Measurements from ENCODE around the gene STN1.
A peak's percentile ranks its signal among the peaks of the same experiment; 100 is the strongest.

The STN1 gene

GRCh38 chr10:103918053-103918846 is at the start of gene STN1:
Gene STN1, minus strand, starts transcription at chr10:103918184. Its CDS starts 590 bp downstream, at chr10:103917594.
- peak; percentile 96 for FAIRE-seq

GRCh38 chr10:103967448-103968071 is 49.6 kb upstream of the STN1 start:
- DNase-seq (ENCODE audit: extremely low spot score, insufficient read length, low read depth), result no peak
- peak; percentile 73 for FAIRE-seq

More at GRCh38 chr10:103918053-103918846, at the start of gene STN1:
- DNase-seq (ENCODE audit: extremely low spot score, insufficient read length, low read depth), result peak; percentile 93

- peak; percentile 95 for FAIRE-seq
- DNase-seq (ENCODE audit: extremely low spot score, insufficient read length, low read depth), result peak; percentile 88
These were observed 48.9 kb upstream of the STN1 start, which contains the start of gene SLK for GRCh38 chr10:103966671-103967447. Gene SLK, plus strand, starts transcription at chr10:103967140. Its CDS starts 606 bp downstream, at chr10:103967746.

GRCh38 chr10:103960103-103960502 is 42.1 kb upstream of the STN1 start:
- FAIRE-seq, result no peak

GRCh38 chr10:103958996-103959395 is 41.0 kb upstream of the STN1 start:
- FAIRE-seq, result no peak
- DNase-seq (ENCODE audit: extremely low spot score, insufficient read length, low read depth), result no peak

More at GRCh38 chr10:103960103-103960502, 42.1 kb upstream of the STN1 start:
- DNase-seq (ENCODE audit: extremely low spot score, insufficient read length, low read depth), result no peak

- FAIRE-seq (no peak), DNase-seq (ENCODE audit: extremely low spot score, insufficient read length, low read depth) (no peak)
These were observed 36.6 kb upstream of the STN1 start for GRCh38 chr10:103954543-103954942.

GRCh38 chr10:103951942-103952341 is 34.0 kb upstream of the STN1 start:
- FAIRE-seq (no peak), DNase-seq (ENCODE audit: extremely low spot score, insufficient read length, low read depth) (no peak)

- FAIRE-seq (no peak), DNase-seq (ENCODE audit: extremely low spot score, insufficient read length, low read depth) (no peak)
These were observed 33.2 kb upstream of the STN1 start for GRCh38 chr10:103951183-103951582.

- DNase-seq (ENCODE audit: extremely low spot score, insufficient read length, low read depth) (no peak), FAIRE-seq (no peak)
These were observed 31.7 kb upstream of the STN1 start for GRCh38 chr10:103949728-103950127.

GRCh38 chr10:103947799-103948516 is 30.0 kb upstream of the STN1 start:
- DNase-seq (ENCODE audit: extremely low spot score, insufficient read length, low read depth) (no peak), FAIRE-seq (peak; percentile 15)

- DNase-seq (ENCODE audit: extremely low spot score, insufficient read length, low read depth), result no peak
These were observed 24.9 kb upstream of the STN1 start for GRCh38 chr10:103942866-103943265.

GRCh38 chr10:103941801-103942200 is 23.8 kb upstream of the STN1 start:
- DNase-seq (ENCODE audit: extremely low spot score, insufficient read length, low read depth) (no peak), FAIRE-seq (no peak)

More at GRCh38 chr10:103942866-103943265, 24.9 kb upstream of the STN1 start:
- no peak for FAIRE-seq

- FAIRE-seq (no peak), DNase-seq (ENCODE audit: extremely low spot score, insufficient read length, low read depth) (no peak)
These were observed 21.5 kb upstream of the STN1 start for GRCh38 chr10:103939522-103939921.

GRCh38 chr10:103936022-103936421 is 18.0 kb upstream of the STN1 start:
- DNase-seq (ENCODE audit: extremely low spot score, insufficient read length, low read depth) (no peak), FAIRE-seq (no peak)

GRCh38 chr10:103934308-103934707 is 16.3 kb upstream of the STN1 start:
- DNase-seq (ENCODE audit: extremely low spot score, insufficient read length, low read depth), result no peak
- FAIRE-seq, result no peak

GRCh38 chr10:103933557-103934121 is 15.7 kb upstream of the STN1 start:
- DNase-seq (ENCODE audit: extremely low spot score, insufficient read length, low read depth), result no peak
- no peak for FAIRE-seq

- FAIRE-seq (no peak), DNase-seq (ENCODE audit: extremely low spot score, insufficient read length, low read depth) (no peak)
These were observed 15.0 kb upstream of the STN1 start for GRCh38 chr10:103932971-103933370.

- FAIRE-seq, result no peak
- DNase-seq (ENCODE audit: extremely low spot score, insufficient read length, low read depth), result no peak
These were observed 14.3 kb upstream of the STN1 start for GRCh38 chr10:103932271-103932670.

GRCh38 chr10:103931603-103932002 is 13.6 kb upstream of the STN1 start:
- no peak for DNase-seq (ENCODE audit: extremely low spot score, insufficient read length, low read depth)
- no peak for FAIRE-seq

- DNase-seq (ENCODE audit: extremely low spot score, insufficient read length, low read depth) (no peak), FAIRE-seq (no peak)
These were observed 12.9 kb upstream of the STN1 start for GRCh38 chr10:103930881-103931280.

Measured in GM18507 (cell line).